ENCODE results near the gene TRMT2A. TPM values are rescaled to one million over a fixed set of nuclear protein-coding genes. Genes with fewer than 3 reads are reported as not detected.
A peak's percentile ranks its signal among the peaks of the same experiment; 100 is the strongest.

Gene TRMT2A
- total RNA-seq, 1 donor from 2014 or later, result 44.8 TPM

- Mint-ChIP-seq H3K9me3 (ENCODE audit: unreplicated experiment) (no peaks in the 10 kb centered on the region), H3K4me1 (ENCODE audit: unreplicated experiment) (peaks cover 32% of the 10 kb centered on the region), H3K4me3 (ENCODE audit: unreplicated experiment) (peak overlapping the region; percentile 70), H3K36me3 (ENCODE audit: low read depth, unreplicated experiment) (peaks cover 60% of the 10 kb centered on the region), H3K27ac (ENCODE audit: unreplicated experiment) (peak overlapping the region; percentile 72), H3K27me3 (ENCODE audit: unreplicated experiment) (peaks cover 17% of the 10 kb centered on the region)
- no peak for DNase-seq (ENCODE audit: low spot score)
- TF ChIP-seq CTCF (IDR thresholded peaks at IDR 0.05; ENCODE audit: unreplicated experiment), result no peak
Measured at GRCh38 chr22:20086101-20086599, 30.9 kb downstream of the TRMT2A start.

GRCh38 chr22:20085651-20086050 lies 31.4 kb downstream of the TRMT2A start:
- H3K27me3 Mint-ChIP-seq (ENCODE audit: unreplicated experiment), result peaks cover 17% of the 10 kb centered on the region
- no peak for DNase-seq (ENCODE audit: low spot score)
- H3K4me1 Mint-ChIP-seq (ENCODE audit: unreplicated experiment), result peaks cover 32% of the 10 kb centered on the region
- no peak overlapping the region for H3K27ac Mint-ChIP-seq (ENCODE audit: unreplicated experiment)
- no peak overlapping the region for H3K4me3 Mint-ChIP-seq (ENCODE audit: unreplicated experiment)
- H3K9me3 Mint-ChIP-seq (ENCODE audit: unreplicated experiment), result no peaks in the 10 kb centered on the region
- H3K36me3 Mint-ChIP-seq (ENCODE audit: low read depth, unreplicated experiment), result peaks cover 55% of the 10 kb centered on the region
- no peak for TF ChIP-seq CTCF (IDR thresholded peaks at IDR 0.05; ENCODE audit: unreplicated experiment)

GRCh38 chr22:20084547-20085413 lies 32.2 kb downstream of the TRMT2A start:
- TF ChIP-seq CTCF (IDR thresholded peaks at IDR 0.05; ENCODE audit: unreplicated experiment), result peak; percentile 36
- peaks cover 49% of the 10 kb centered on the region for H3K36me3 Mint-ChIP-seq (ENCODE audit: low read depth, unreplicated experiment)
- no peak overlapping the region for H3K4me3 Mint-ChIP-seq (ENCODE audit: unreplicated experiment)
- peak; percentile 52 for DNase-seq (ENCODE audit: low spot score)
- H3K27ac Mint-ChIP-seq (ENCODE audit: unreplicated experiment), result peak overlapping the region; percentile 73
- H3K9me3 Mint-ChIP-seq (ENCODE audit: unreplicated experiment), result no peaks in the 10 kb centered on the region
- H3K27me3 Mint-ChIP-seq (ENCODE audit: unreplicated experiment), result peaks cover 17% of the 10 kb centered on the region
- peaks cover 32% of the 10 kb centered on the region for H3K4me1 Mint-ChIP-seq (ENCODE audit: unreplicated experiment)

- DNase-seq (ENCODE audit: low spot score), result no peak
- H3K27me3 Mint-ChIP-seq (ENCODE audit: unreplicated experiment), result peaks cover 15% of the 10 kb centered on the region
- H3K9me3 Mint-ChIP-seq (ENCODE audit: unreplicated experiment), result no peaks in the 10 kb centered on the region
- H3K36me3 Mint-ChIP-seq (ENCODE audit: low read depth, unreplicated experiment), result peaks cover 43% of the 10 kb centered on the region
- H3K4me3 Mint-ChIP-seq (ENCODE audit: unreplicated experiment), result peak overlapping the region; percentile 74
- no peak for TF ChIP-seq CTCF (IDR thresholded peaks at IDR 0.05; ENCODE audit: unreplicated experiment)
- H3K4me1 Mint-ChIP-seq (ENCODE audit: unreplicated experiment), result peaks cover 32% of the 10 kb centered on the region
- H3K27ac Mint-ChIP-seq (ENCODE audit: unreplicated experiment), result peak overlapping the region; percentile 73
Measured at GRCh38 chr22:20083891-20084546, 33.0 kb downstream of the TRMT2A start.

Data from endothelial cell (in vitro differentiated cells).